ENCODE data around the gene PGLYRP1. TPM values are rescaled to one million over a fixed set of nuclear protein-coding genes. Genes with fewer than 3 reads are reported as not detected.

Gene PGLYRP1
- total RNA-seq, 1 experiment from 2014 or later, result not detected

DNA sequence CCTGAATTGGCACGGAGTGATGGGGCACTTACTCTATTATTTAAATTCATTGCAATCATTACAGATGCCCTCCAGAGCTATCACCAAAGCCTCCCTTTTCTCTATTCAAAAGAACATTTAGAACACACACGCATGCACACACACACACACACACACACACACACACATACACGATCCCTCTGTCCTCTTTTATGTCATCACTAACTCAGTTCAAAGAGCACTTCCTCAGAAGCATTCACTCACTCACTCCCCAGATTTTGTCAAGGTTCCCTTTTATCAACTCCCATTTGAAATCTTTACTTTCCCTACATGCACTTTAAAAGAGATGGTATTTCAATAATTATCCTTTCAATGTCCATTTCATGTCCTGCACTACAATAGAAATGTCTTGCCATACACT is 40.3 kb upstream of the PGLYRP1 start:
- H4K8ac ChIP-seq (replicated peaks; ENCODE audit: insufficient read length, low read depth, low read length), result no peak overlapping the region
- WGBS (ENCODE audit: extremely low coverage, insufficient read length, low lambda C conversion rate), result no CpG with 5 or more reads among the region's 3 CpGs
- TF ChIP-seq, protein P1, sequence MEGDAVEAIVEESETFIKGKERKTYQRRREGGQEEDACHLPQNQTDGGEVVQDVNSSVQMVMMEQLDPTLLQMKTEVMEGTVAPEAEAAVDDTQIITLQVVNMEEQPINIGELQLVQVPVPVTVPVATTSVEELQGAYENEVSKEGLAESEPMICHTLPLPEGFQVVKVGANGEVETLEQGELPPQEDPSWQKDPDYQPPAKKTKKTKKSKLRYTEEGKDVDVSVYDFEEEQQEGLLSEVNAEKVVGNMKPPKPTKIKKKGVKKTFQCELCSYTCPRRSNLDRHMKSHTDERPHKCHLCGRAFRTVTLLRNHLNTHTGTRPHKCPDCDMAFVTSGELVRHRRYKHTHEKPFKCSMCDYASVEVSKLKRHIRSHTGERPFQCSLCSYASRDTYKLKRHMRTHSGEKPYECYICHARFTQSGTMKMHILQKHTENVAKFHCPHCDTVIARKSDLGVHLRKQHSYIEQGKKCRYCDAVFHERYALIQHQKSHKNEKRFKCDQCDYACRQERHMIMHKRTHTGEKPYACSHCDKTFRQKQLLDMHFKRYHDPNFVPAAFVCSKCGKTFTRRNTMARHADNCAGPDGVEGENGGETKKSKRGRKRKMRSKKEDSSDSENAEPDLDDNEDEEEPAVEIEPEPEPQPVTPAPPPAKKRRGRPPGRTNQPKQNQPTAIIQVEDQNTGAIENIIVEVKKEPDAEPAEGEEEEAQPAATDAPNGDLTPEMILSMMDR (conservative IDR thresholded peaks at IDR 0.05), result no peak

More for the DNA sequence above, 40.3 kb upstream of the PGLYRP1 start:
- no peak overlapping the region for H3K14ac ChIP-seq (ENCODE audit: insufficient read depth, low read length)
- no peak for DNase-seq
- H3K18ac ChIP-seq (ENCODE audit: insufficient read length, low read depth, low read length), result no peak overlapping the region
- H3K79me2 ChIP-seq (ENCODE audit: insufficient read depth, low read length), result no peaks in the 10 kb centered on the region
- no peaks in the 10 kb centered on the region for H4K20me1 ChIP-seq (ENCODE audit: control insufficient read depth, insufficient read depth, insufficient read length)
- no peak overlapping the region for H2BK120ac ChIP-seq (ENCODE audit: low read depth, low read length, poor library complexity, severe bottlenecking)
- H3K9me3 Mint-ChIP-seq, result peaks cover 28 to 37% of the 10 kb centered on the region in 2 experiments; a peak in 4 of 5 replicates
- no peaks in the 10 kb centered on the region for H3K23me2 ChIP-seq (ENCODE audit: insufficient read length, low read depth, low read length, poor library complexity, severe bottlenecking)
- H2AK5ac ChIP-seq (ENCODE audit: insufficient read length, low read length), result no peak overlapping the region
- H2AFZ ChIP-seq (ENCODE audit: low read length), result no peak overlapping the region
- H4K91ac ChIP-seq (ENCODE audit: insufficient read length, low read depth, low read length), result no peak overlapping the region
- H2BK20ac ChIP-seq (ENCODE audit: low read depth, low read length, poor library complexity, severe bottlenecking), result no peak overlapping the region
- no peak overlapping the region for H2BK12ac ChIP-seq (ENCODE audit: insufficient read length, low read depth, low read length)
- no peak overlapping the region for H2BK5ac ChIP-seq (ENCODE audit: insufficient read length, low read length)
- peaks cover 0 to 6% (median 0%) of the 10 kb centered on the region in 3 experiments; a peak in 3 of 7 replicates for H3K36me3 Mint-ChIP-seq (ENCODE audit: insufficient read depth in 1 of 3, low read depth in 3 of 3)
- H3K79me1 ChIP-seq (ENCODE audit: insufficient read depth, low read depth, low read length, poor library complexity, severe bottlenecking), result no peaks in the 10 kb centered on the region
- peaks cover 8% of the 10 kb centered on the region for H3K9me3 ChIP-seq (ENCODE audit: control insufficient read depth, low read depth, low read length)
- no peaks in the 10 kb centered on the region for H3K27me3 ChIP-seq (ENCODE audit: insufficient read depth, low read length)
- H3K27ac ChIP-seq (ENCODE audit: insufficient read length, low read depth, low read length), result no peak overlapping the region
- no peak overlapping the region for H2BK15ac ChIP-seq (ENCODE audit: low read depth, low read length)
- no peaks in the 10 kb centered on the region for H3K4me1 Mint-ChIP-seq
- H3K9ac ChIP-seq (ENCODE audit: extremely low read depth, insufficient read length, low read length), result no peak overlapping the region
- H3K4me3 Mint-ChIP-seq, result no peak overlapping the region
- H3K27ac Mint-ChIP-seq, result no peak overlapping the region
- no peak overlapping the region for H3K23ac ChIP-seq (ENCODE audit: insufficient read length, low read depth, low read length)
- no peaks in the 10 kb centered on the region for H3K4me1 ChIP-seq (ENCODE audit: insufficient read depth, low read length)
- no peak overlapping the region for H4K5ac ChIP-seq (ENCODE audit: insufficient read length, low read depth, low read length)
- no peak overlapping the region for H3K56ac ChIP-seq (ENCODE audit: insufficient read length, low read depth, low read length)
- peaks cover 36% of the 10 kb centered on the region for H3K27me3 Mint-ChIP-seq (ENCODE audit: low read depth)
- H3K4me2 ChIP-seq (ENCODE audit: insufficient read depth, insufficient read length, low read length), result no peak overlapping the region
- H3T11ph ChIP-seq (ENCODE audit: low read length), result no peak overlapping the region
- no peak overlapping the region for H3K4ac ChIP-seq (ENCODE audit: low read depth, low read length)
